Measurements from ENCODE around the gene GRK3. TPM values are rescaled to one million over a fixed set of nuclear protein-coding genes. Genes with fewer than 3 reads are reported as not detected.
"Not testable (repeated sequence)": the region's sequence is repeated elsewhere in the genome, so short reads cannot be mapped to it uniquely, and the experiment has no call there.

Gene GRK3
- total RNA-seq, 1 donor from 2014 or later: 3.7 TPM

GRCh38 chr22:25566898-25567235 lies 2.4 kb downstream of the GRK3 start:
- ATAC-seq (ENCODE audit: poor library complexity): peak; percentile 28
- intact Hi-C loops (cut with DNase I): no loop called here
- no peak for DNase-seq

GRCh38 chr22:25567251-25567675 lies 2.8 kb downstream of the GRK3 start:
- DNase-seq (no peak), ATAC-seq (ENCODE audit: poor library complexity) (no peak)
- intact Hi-C loops (cut with DNase I): no loop called here

- ATAC-seq (ENCODE audit: poor library complexity); intact Hi-C loops (cut with DNase I); DNase-seq: not testable (repeated sequence)
Observed at GRCh38 chr22:25568066-25568465, 3.6 kb downstream of the GRK3 start.

GRCh38 chr22:25569361-25569760 lies 4.9 kb downstream of the GRK3 start:
- DNase-seq: no peak
- intact Hi-C loops (cut with DNase I): no loop called here
- no peak for ATAC-seq (ENCODE audit: poor library complexity)

- ATAC-seq (ENCODE audit: poor library complexity) (no peak), DNase-seq (no peak)
- intact Hi-C loops (cut with DNase I): no loop called here
Observed at GRCh38 chr22:25569983-25570382, 5.5 kb downstream of the GRK3 start.

GRCh38 chr22:25570486-25570885 lies 6.0 kb downstream of the GRK3 start:
- ATAC-seq (ENCODE audit: poor library complexity) (no peak), DNase-seq (no peak)
- intact Hi-C loops (cut with DNase I): no loop called here

- intact Hi-C loops (cut with DNase I); ATAC-seq (ENCODE audit: poor library complexity); DNase-seq: not testable (repeated sequence)
Observed at GRCh38 chr22:25571969-25572707, 7.7 kb downstream of the GRK3 start.

- intact Hi-C loops (cut with DNase I): no loop called here
- no peak for DNase-seq
- no peak for ATAC-seq (ENCODE audit: poor library complexity)
Observed at GRCh38 chr22:25572708-25573171, 8.3 kb downstream of the GRK3 start.

GRCh38 chr22:25573841-25574240 lies 9.4 kb downstream of the GRK3 start:
- no peak for DNase-seq
- no peak for ATAC-seq (ENCODE audit: poor library complexity)
- intact Hi-C loops (cut with DNase I): no loop called here

GRCh38 chr22:25574736-25575135 lies 10.3 kb downstream of the GRK3 start:
- ATAC-seq (ENCODE audit: poor library complexity): no peak
- no peak for DNase-seq
- intact Hi-C loops (cut with DNase I): no loop called here

GRCh38 chr22:25575674-25576392 lies 11.4 kb downstream of the GRK3 start:
- DNase-seq; intact Hi-C loops (cut with DNase I); ATAC-seq (ENCODE audit: poor library complexity): not testable (repeated sequence)

GRCh38 chr22:25581452-25581851 lies 17.0 kb downstream of the GRK3 start:
- intact Hi-C loops (cut with DNase I): loop anchor here (10.0 kb wide), 1 partner anchor 297 kb away; no protein-coding TSS in a partner anchor
- ATAC-seq (ENCODE audit: poor library complexity); DNase-seq: not testable (repeated sequence)

- ATAC-seq (ENCODE audit: poor library complexity) (no peak), DNase-seq (no peak)
- intact Hi-C loops (cut with DNase I): loop anchor here (10.0 kb wide), 1 partner anchor 298 kb away; no protein-coding TSS in a partner anchor
Observed at GRCh38 chr22:25582946-25583345, 18.5 kb downstream of the GRK3 start.

- peak; percentile 18 for ATAC-seq (ENCODE audit: poor library complexity)
- not testable (repeated sequence) for DNase-seq
- intact Hi-C loops (cut with DNase I): loop anchor here (10.0 kb wide), 1 partner anchor 300 kb away; no protein-coding TSS in a partner anchor
Observed at GRCh38 chr22:25584993-25585392, 20.5 kb downstream of the GRK3 start.

GRCh38 chr22:25589664-25590063 lies 25.2 kb downstream of the GRK3 start:
- ATAC-seq (ENCODE audit: poor library complexity); DNase-seq: not testable (repeated sequence)
- intact Hi-C loops (cut with DNase I): loop anchor here (10.0 kb wide), 1 partner anchor 305 kb away; no protein-coding TSS in a partner anchor

GRCh38 chr22:25593323-25593722 lies 28.8 kb downstream of the GRK3 start:
- DNase-seq; ATAC-seq (ENCODE audit: poor library complexity); intact Hi-C loops (cut with DNase I): not testable (repeated sequence)

- intact Hi-C loops (cut with DNase I): no loop called here
- ATAC-seq (ENCODE audit: poor library complexity): no peak
- no peak for DNase-seq
Observed at GRCh38 chr22:25598609-25599008, 34.1 kb downstream of the GRK3 start.

- intact Hi-C loops (cut with DNase I): no loop called here
- ATAC-seq (ENCODE audit: poor library complexity) (no peak), DNase-seq (no peak)
Observed at GRCh38 chr22:25602445-25602844, 38.0 kb downstream of the GRK3 start.

GRCh38 chr22:25602916-25603315 lies 38.4 kb downstream of the GRK3 start:
- no peak for ATAC-seq (ENCODE audit: poor library complexity)
- DNase-seq: no peak
- intact Hi-C loops (cut with DNase I): no loop called here

GRCh38 chr22:25605146-25605545 lies 40.7 kb downstream of the GRK3 start:
- ATAC-seq (ENCODE audit: poor library complexity); DNase-seq; intact Hi-C loops (cut with DNase I): not testable (repeated sequence)

All from Right ventricle myocardium superior (tissue), 1 donor.